HEK293 (cell line): Measurements from ENCODE around the gene KATNBL1.

Source experiments
- IKZF3 ChIP-seq: fragments of 450-650 bp; IDR thresholded peaks from 2 replicates; pipeline ENCODE4 v1.5.0; 2018; ENCODE audit warnings: missing biosample characterization, mild to moderate bottlenecking, missing genetic modification characterization, moderate library complexity
- PRDM4 ChIP-seq: fragments of 450-650 bp; formaldehyde crosslinking; IDR thresholded peaks from 2 replicates; pipeline ENCODE4 v1.5.1; 2017; ENCODE audit warnings: missing biosample characterization, missing genetic modification characterization
- SETDB1 ChIP-seq: IDR thresholded peaks from one replicate; pipeline ENCODE4 v1.6.1; 2017; ENCODE audit warnings: mild to moderate bottlenecking, low read length, moderate library complexity, mixed read lengths; ENCODE audit not compliant: insufficient read length
- YY2 ChIP-seq: fragments of 450-650 bp; formaldehyde crosslinking; IDR thresholded peaks from 2 replicates; pipeline ENCODE4 v1.5.1; 2016; ENCODE audit warnings: missing biosample characterization, missing genetic modification characterization
- ZNF16 ChIP-seq: fragments of 450-650 bp; formaldehyde crosslinking; IDR thresholded peaks from 2 replicates; pipeline ENCODE4 v1.5.1; 2016; ENCODE audit warnings: low read depth, missing biosample characterization, missing genetic modification characterization
- ZNF248 ChIP-seq: fragments of 450-650 bp; formaldehyde crosslinking; IDR thresholded peaks from 2 replicates; pipeline ENCODE4 v1.5.1; 2017; ENCODE audit warnings: missing biosample characterization, missing genetic modification characterization
- ZNF350 ChIP-seq: fragments of 450-650 bp; formaldehyde crosslinking; IDR thresholded peaks from 2 replicates; pipeline ENCODE4 v1.5.0; 2017; ENCODE audit warnings: missing biosample characterization, mild to moderate bottlenecking, missing genetic modification characterization
- ZNF530 ChIP-seq: fragments of 450-650 bp; formaldehyde crosslinking; IDR thresholded peaks from 2 replicates; pipeline ENCODE4 v1.5.1; 2016; ENCODE audit warnings: low read depth, missing biosample characterization, missing genetic modification characterization
- ZNF544 ChIP-seq: fragments of 450-650 bp; formaldehyde crosslinking; IDR thresholded peaks from 2 replicates; pipeline ENCODE4 v1.5.0; 2017; ENCODE audit warnings: missing biosample characterization, missing genetic modification characterization

GRCh38 chr15:34125945-34126344 lies 84.0 kb downstream of the KATNBL1 start:
- TF ChIP-seq ZNF248 (tag by site-specific recombination) = no peak
- no peak for TF ChIP-seq IKZF3 (tag by site-specific recombination)
- TF ChIP-seq ZNF544 (tag by site-specific recombination) = no peak
- no peak for TF ChIP-seq YY2
- no peak for TF ChIP-seq ZNF350
- no peak for TF ChIP-seq SETDB1
- TF ChIP-seq ZNF16 (tag by site-specific recombination) = no peak
- TF ChIP-seq PRDM4 (tag by site-specific recombination) = no peak
- TF ChIP-seq ZNF530 (tag by site-specific recombination) = no peak
